Mesenchymal stem cell (in vitro differentiated cells and primary cell): ENCODE data around the gene RBM20.

Source experiments
- DNase-seq: peaks from one replicate; pipeline ENCODE4 v3.0.0-alpha.2; 2013
- H2AFZ ChIP-seq: one replicate; pipeline ENCODE4 v1.6.1; 2013; ENCODE audit warnings: low read depth, mild to moderate bottlenecking, control low read depth, inconsistent platforms, low read length, moderate library complexity
- H2AK5ac ChIP-seq: 2 replicates; pipeline ENCODE4 v1.6.1; 2013; ENCODE audit warnings: low read length, moderate library complexity, mild to moderate bottlenecking, inconsistent platforms; ENCODE audit not compliant: severe bottlenecking
- H2BK120ac ChIP-seq: one replicate; pipeline ENCODE4 v1.6.1; 2013; ENCODE audit warnings: low read depth, mild to moderate bottlenecking, inconsistent platforms, low read length, moderate library complexity
- H2BK12ac ChIP-seq, 2 experiments: one replicate each; pipeline ENCODE4 v1.6.1; 2013; ENCODE audit warnings: inconsistent platforms in 2 of 2, low read length in 2 of 2, mild to moderate bottlenecking in 2 of 2, moderate library complexity in 2 of 2, control low read depth in 1 of 2
- H2BK15ac ChIP-seq: one replicate; pipeline ENCODE4 v1.6.1; 2013; ENCODE audit warnings: mild to moderate bottlenecking, low read depth, inconsistent platforms; ENCODE audit not compliant: poor library complexity, severe bottlenecking
- H2BK5ac ChIP-seq: 2 replicates; pipeline ENCODE4 v1.6.1; 2013; ENCODE audit warnings: low read depth, mild to moderate bottlenecking, low read length, control low read depth, inconsistent platforms; ENCODE audit not compliant: poor library complexity, severe bottlenecking
- H3K14ac ChIP-seq, 2 experiments: one replicate each; pipeline ENCODE4 v1.6.1; 2013; ENCODE audit warnings: inconsistent platforms in 2 of 2, low read length in 2 of 2, control low read depth in 1 of 2, mild to moderate bottlenecking in 1 of 2, moderate library complexity in 1 of 2
- H3K18ac ChIP-seq, 2 experiments: one replicate each; pipeline ENCODE4 v1.6.1; 2013; ENCODE audit warnings: inconsistent platforms in 2 of 2, low read length in 2 of 2, control low read depth in 1 of 2, low read depth in 1 of 2, mild to moderate bottlenecking in 1 of 2
- H3K23ac ChIP-seq, 2 experiments: one replicate each; pipeline ENCODE4 v1.6.1; 2013; ENCODE audit warnings: inconsistent platforms in 2 of 2, low read length in 2 of 2, mild to moderate bottlenecking in 2 of 2, moderate library complexity in 2 of 2, control low read depth in 1 of 2
- H3K27ac ChIP-seq: 2 replicates; pipeline ENCODE4 v1.5.1; 2013; ENCODE audit warnings: mild to moderate bottlenecking, moderate library complexity, low read length, control low read depth, inconsistent platforms; ENCODE audit not compliant: poor library complexity, severe bottlenecking
- H3K27me3 ChIP-seq, 2 experiments: 2 replicates each; pipeline versions ENCODE4 v1.6.1 to v1.7.0; 2013; ENCODE audit warnings: low read length in 2 of 2, mild to moderate bottlenecking in 2 of 2, moderate library complexity in 2 of 2, control low read depth in 1 of 2, inconsistent platforms in 1 of 2; ENCODE audit not compliant: control insufficient read depth in 1 of 2, insufficient read depth in 1 of 2
- H3K36me3 ChIP-seq, 2 experiments: 2 replicates each; pipeline versions ENCODE4 v1.6.1 to v1.7.0; 2013; ENCODE audit warnings: low read length in 2 of 2, control low read depth in 1 of 2, inconsistent platforms in 1 of 2, low read depth in 1 of 2, mild to moderate bottlenecking in 1 of 2; ENCODE audit not compliant: insufficient read depth in 2 of 2, control insufficient read depth in 1 of 2
- H3K4ac ChIP-seq, 2 experiments: one replicate each; pipeline ENCODE4 v1.6.1; 2013; ENCODE audit warnings: inconsistent platforms in 2 of 2, low read length in 2 of 2, mild to moderate bottlenecking in 2 of 2, moderate library complexity in 2 of 2, control low read depth in 1 of 2, low read depth in 1 of 2
- H3K4me1 ChIP-seq: 2 replicates; pipeline ENCODE4 v1.6.1; 2013; ENCODE audit warnings: low read depth, low read length, control low read depth; ENCODE audit not compliant: control insufficient read depth, insufficient read depth
- H3K4me2 ChIP-seq: 2 replicates; pipeline ENCODE4 v1.6.1; 2013; ENCODE audit warnings: low read length, mild to moderate bottlenecking, inconsistent platforms; ENCODE audit not compliant: poor library complexity, severe bottlenecking
- H3K4me3 ChIP-seq, 2 experiments: 2 replicates each; pipeline versions ENCODE4 v1.5.1 to v1.7.0; 2013; ENCODE audit warnings: low read length in 2 of 2, mild to moderate bottlenecking in 2 of 2, control low read depth in 1 of 2, low read depth in 1 of 2; ENCODE audit not compliant: insufficient read depth in 1 of 2
- H3K79me1 ChIP-seq: replicated peaks from 2 replicates; pipeline ENCODE4 v1.6.1; 2013; ENCODE audit warnings: mild to moderate bottlenecking, control low read depth, low read length, inconsistent platforms; ENCODE audit not compliant: poor library complexity, severe bottlenecking
- H3K9ac ChIP-seq: 2 replicates; pipeline ENCODE4 v1.7.0; 2013; ENCODE audit warnings: mild to moderate bottlenecking, low read length, moderate library complexity
- H3K9me3 ChIP-seq: 2 replicates; pipeline ENCODE4 v1.7.0; 2013; ENCODE audit warnings: mild to moderate bottlenecking, low read length; ENCODE audit not compliant: control insufficient read depth
- H4K8ac ChIP-seq: one replicate; pipeline ENCODE4 v1.6.1; 2013; ENCODE audit warnings: inconsistent platforms, mild to moderate bottlenecking, low read length, moderate library complexity
- H4K91ac ChIP-seq: one replicate; pipeline ENCODE4 v1.6.1; 2013; ENCODE audit warnings: mild to moderate bottlenecking, low read length, inconsistent platforms
- WGBS: methylation state at CpG from one replicate; pipeline ENCODE4 v1.1.7; 2013; ENCODE audit warnings: mixed read lengths; 5-methylcytosine and 5-hydroxymethylcytosine counted together

RBM20 gene

DNA sequence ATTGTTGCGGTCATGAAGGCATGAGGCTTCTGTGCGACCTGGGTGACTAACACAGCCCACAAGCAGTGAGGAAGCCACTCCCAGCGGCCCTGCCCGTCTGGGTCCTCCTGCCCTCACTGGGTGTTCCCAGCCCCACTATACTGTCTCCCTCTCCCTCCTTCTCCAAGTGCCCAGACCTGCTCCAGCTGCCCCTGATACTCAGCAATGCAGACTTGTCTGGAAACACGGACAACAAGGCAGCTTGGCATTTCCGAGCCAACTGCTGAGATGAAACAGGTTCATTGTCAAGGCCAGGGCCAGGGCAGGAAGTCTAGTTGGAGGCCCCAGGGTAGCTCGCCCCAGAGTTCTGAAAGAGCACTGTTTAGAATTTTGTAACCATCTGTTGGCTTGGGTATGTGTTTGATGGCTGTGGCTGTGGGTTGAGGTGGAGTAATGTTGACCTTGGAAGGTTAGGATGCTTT is 95.7 kb downstream of the RBM20 start:
- no peak overlapping the region for H3K18ac ChIP-seq
- no peak overlapping the region for H3K14ac ChIP-seq
- no peak overlapping the region for H2BK15ac ChIP-seq
- no peaks in the 10 kb centered on the region for H3K9me3 ChIP-seq
- H3K79me1 ChIP-seq, result no peaks in the 10 kb centered on the region
- no peak overlapping the region for H3K4me3 ChIP-seq
- no peak overlapping the region for H3K27ac ChIP-seq
- H2BK120ac ChIP-seq, result no peak overlapping the region
- H3K4me2 ChIP-seq, result no peak overlapping the region
- DNase-seq, result no peak
- H3K4ac ChIP-seq, result no peak overlapping the region
- H3K36me3 ChIP-seq, result no peaks in the 10 kb centered on the region
- no peak overlapping the region for H2BK5ac ChIP-seq
- H4K8ac ChIP-seq, result no peak overlapping the region
- no peak overlapping the region for H2AFZ ChIP-seq
- no peak overlapping the region for H3K23ac ChIP-seq
- H4K91ac ChIP-seq, result no peak overlapping the region
- peaks cover 2% of the 10 kb centered on the region for H3K4me1 ChIP-seq
- 54% methylated on average over 7 of the region's 7 CpGs for WGBS
- H2AK5ac ChIP-seq, result no peak overlapping the region
- H2BK12ac ChIP-seq, result no peak overlapping the region
- H3K9ac ChIP-seq, result no peak overlapping the region
- H3K27me3 ChIP-seq, result peaks cover 6 to 63% of the 10 kb centered on the region in 2 experiments

DNA sequence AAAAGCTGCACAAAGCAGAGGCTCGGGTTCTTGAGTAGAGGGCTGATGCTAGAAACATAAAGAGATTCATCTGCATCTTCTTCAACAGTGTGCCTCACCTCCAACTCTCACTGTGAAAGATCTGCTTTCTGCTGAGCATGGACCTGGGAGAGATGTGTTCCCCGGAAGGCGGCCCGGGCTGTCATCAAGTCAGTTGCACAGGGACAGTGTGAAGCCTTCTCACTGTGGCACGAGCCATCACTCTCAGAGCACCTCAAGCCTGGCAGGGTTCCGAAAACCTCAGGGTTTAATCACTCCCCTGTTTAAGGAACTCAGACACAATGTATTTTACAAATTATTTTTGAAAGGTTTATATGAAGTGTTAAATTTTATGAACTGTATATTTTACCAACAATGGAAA is 98.7 kb downstream of the RBM20 start:
- WGBS, result 86% methylated on average over 5 of the region's 6 CpGs

DNA sequence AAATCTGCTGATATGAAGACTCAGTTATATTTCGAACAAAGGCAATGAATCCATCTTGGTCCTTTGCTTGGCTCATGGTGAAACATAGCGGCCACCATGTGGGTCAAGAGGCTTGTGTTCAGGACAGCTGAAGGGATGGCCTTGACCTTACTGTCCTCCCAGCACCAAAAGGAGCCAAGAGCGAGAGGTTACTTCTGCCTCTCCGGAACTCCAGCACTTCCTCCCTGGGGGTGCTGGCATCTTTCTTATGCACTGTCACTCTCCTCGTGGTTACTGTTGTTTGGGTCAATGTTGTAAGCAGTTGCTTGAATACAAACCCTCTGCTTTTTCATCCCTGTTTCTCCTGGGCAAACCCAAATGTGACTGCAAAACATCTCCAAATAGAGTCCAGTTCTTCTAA is 100.6 kb downstream of the RBM20 start:
- Histone ChIP-seq H3K14ac (no peak overlapping the region), H3K4ac (no peak overlapping the region), H2BK12ac (no peak overlapping the region), H3K4me2 (no peak overlapping the region), H3K4me3 (no peak overlapping the region), H3K27me3 (peaks cover 6 to 49% of the 10 kb centered on the region in 2 experiments), H3K9me3 (no peaks in the 10 kb centered on the region), H3K27ac (no peak overlapping the region), H2BK120ac (no peak overlapping the region), H4K8ac (no peak overlapping the region), H3K23ac (no peak overlapping the region), H2BK5ac (no peak overlapping the region), H3K18ac (no peak overlapping the region), H2AK5ac (no peak overlapping the region), H2BK15ac (no peak overlapping the region), H4K91ac (no peak overlapping the region), H3K79me1 (no peaks in the 10 kb centered on the region), H3K9ac (no peak overlapping the region), H3K4me1 (peaks cover 3% of the 10 kb centered on the region), H3K36me3 (no peaks in the 10 kb centered on the region), H2AFZ (no peak overlapping the region)
- DNase-seq, result no peak
- 62% methylated on average over 5 of the region's 5 CpGs for WGBS

More for the DNA sequence above, 98.7 kb downstream of the RBM20 start:
- Histone ChIP-seq H3K18ac (no peak overlapping the region), H2BK5ac (no peak overlapping the region), H3K36me3 (no peaks in the 10 kb centered on the region), H3K14ac (no peak overlapping the region), H3K9me3 (no peaks in the 10 kb centered on the region), H2AK5ac (no peak overlapping the region), H3K9ac (no peak overlapping the region), H3K4ac (no peak overlapping the region), H2BK120ac (no peak overlapping the region), H2BK12ac (no peak overlapping the region), H3K4me2 (no peak overlapping the region), H3K23ac (no peak overlapping the region), H2AFZ (no peak overlapping the region), H3K27ac (no peak overlapping the region), H3K4me1 (no peaks in the 10 kb centered on the region), H3K4me3 (no peak overlapping the region), H2BK15ac (no peak overlapping the region), H4K91ac (no peak overlapping the region), H4K8ac (no peak overlapping the region), H3K27me3 (peaks cover 6 to 63% of the 10 kb centered on the region in 2 experiments), H3K79me1 (no peaks in the 10 kb centered on the region)
- no peak for DNase-seq

DNA sequence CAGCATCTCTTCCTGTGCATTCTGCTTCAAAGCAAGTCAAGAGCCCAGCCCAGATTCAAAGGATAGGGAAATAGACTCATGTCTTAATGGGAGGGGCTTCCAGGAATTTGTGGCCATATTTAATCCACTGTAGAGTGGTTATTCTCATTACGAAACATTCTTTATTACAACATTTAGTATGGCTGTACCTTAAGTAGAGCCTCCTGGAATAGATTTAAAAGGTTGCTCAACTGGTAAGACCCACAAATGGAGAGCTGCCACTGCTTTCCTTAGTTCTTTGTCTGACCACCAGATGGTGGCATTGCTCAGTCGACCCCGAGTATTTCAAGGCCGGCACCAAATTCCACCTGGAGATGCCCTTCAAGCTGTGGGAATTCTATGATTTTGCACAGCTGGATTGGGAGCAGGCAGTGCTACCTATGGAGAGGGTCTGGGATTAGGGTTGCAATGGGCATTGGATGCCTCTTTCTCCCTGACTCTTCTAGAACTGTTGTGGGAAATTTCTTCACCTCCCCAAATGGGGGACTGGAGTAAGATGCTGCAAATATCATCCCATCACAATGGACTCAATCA is 102.2 kb downstream of the RBM20 start:
- Histone ChIP-seq H2BK5ac (no peak overlapping the region), H3K4me2 (no peak overlapping the region), H4K8ac (no peak overlapping the region), H2AFZ (no peak overlapping the region), H3K27ac (no peak overlapping the region), H3K9me3 (no peaks in the 10 kb centered on the region), H3K9ac (no peak overlapping the region), H3K79me1 (no peaks in the 10 kb centered on the region), H3K4me3 (no peak overlapping the region), H2BK120ac (no peak overlapping the region), H3K14ac (no peak overlapping the region), H3K36me3 (no peaks in the 10 kb centered on the region), H3K4me1 (peaks cover 3% of the 10 kb centered on the region), H3K18ac (no peak overlapping the region), H2BK15ac (no peak overlapping the region), H2BK12ac (no peak overlapping the region), H3K23ac (no peak overlapping the region), H2AK5ac (no peak overlapping the region), H4K91ac (no peak overlapping the region), H3K27me3 (peaks cover 3 to 34% of the 10 kb centered on the region in 2 experiments), H3K4ac (no peak overlapping the region)
- peak; percentile 72 for DNase-seq
- WGBS, result 7% methylated on average over 4 of the region's 4 CpGs
